ENCODE data around the gene MT1M.
A peak's percentile ranks its signal among the peaks of the same experiment; 100 is the strongest.
"Not testable (repeated sequence)": the region's sequence is repeated elsewhere in the genome, so short reads cannot be mapped to it uniquely, and the experiment has no call there.

Gene MT1M

GRCh38 chr16:56669840-56670619 lies 37.6 kb downstream of the MT1M start:
- H3K4me3 Mint-ChIP-seq, result peak overlapping the region; percentile 71 to 81

GRCh38 chr16:56670620-56670934 lies 38.1 kb downstream of the MT1M start:
- Mint-ChIP-seq H3K27ac (no peak overlapping the region), H3K4me1 (peaks cover 44% of the 10 kb centered on the region), H3K27me3 (peaks cover 61% of the 10 kb centered on the region), H3K4me3 (peak overlapping the region; percentile 25 to 63), H3K9me3 (no peaks in the 10 kb centered on the region)
- ATAC-seq, result no peak
- DNase-seq, result no peak

More at GRCh38 chr16:56669840-56670619, 37.6 kb downstream of the MT1M start:
- no peaks in the 10 kb centered on the region for H3K9me3 Mint-ChIP-seq
- ATAC-seq (no peak), DNase-seq (no peak)
- H3K27ac Mint-ChIP-seq, result no peak overlapping the region
- H3K4me1 Mint-ChIP-seq, result peaks cover 39% of the 10 kb centered on the region
- peaks cover 67% of the 10 kb centered on the region for H3K27me3 Mint-ChIP-seq

- H3K27ac Mint-ChIP-seq, H3K9me3 Mint-ChIP-seq, H3K4me3 Mint-ChIP-seq, ATAC-seq, DNase-seq: not testable (repeated sequence)
- Mint-ChIP-seq H3K27me3 (peaks cover 54% of the 10 kb centered on the region), H3K4me1 (peaks cover 55% of the 10 kb centered on the region)
These were observed 39.2 kb downstream of the MT1M start for GRCh38 chr16:56671691-56672090.

GRCh38 chr16:56672171-56672570 lies 39.7 kb downstream of the MT1M start:
- DNase-seq, H3K9me3 Mint-ChIP-seq, H3K4me3 Mint-ChIP-seq, H3K27ac Mint-ChIP-seq, ATAC-seq: not testable (repeated sequence)
- Mint-ChIP-seq H3K4me1 (peaks cover 60% of the 10 kb centered on the region), H3K27me3 (peaks cover 49% of the 10 kb centered on the region)

GRCh38 chr16:56672761-56673536 lies 40.5 kb downstream of the MT1M start:
- ATAC-seq (no peak), DNase-seq (no peak)
- no peak overlapping the region for H3K27ac Mint-ChIP-seq

GRCh38 chr16:56673921-56674320 lies 41.5 kb downstream of the MT1M start:
- H3K27me3 Mint-ChIP-seq, result peaks cover 32% of the 10 kb centered on the region
- peak; percentile 38 for ATAC-seq
- H3K9me3 Mint-ChIP-seq, result no peaks in the 10 kb centered on the region
- H3K4me3 Mint-ChIP-seq, result no peak overlapping the region
- peak; percentile 38 to 39 for DNase-seq
- no peak overlapping the region for H3K27ac Mint-ChIP-seq
- peaks cover 43% of the 10 kb centered on the region for H3K4me1 Mint-ChIP-seq

More at GRCh38 chr16:56672761-56673536, 40.5 kb downstream of the MT1M start:
- H3K27me3 Mint-ChIP-seq, result peaks cover 41% of the 10 kb centered on the region
- no peak overlapping the region for H3K4me3 Mint-ChIP-seq
- H3K4me1 Mint-ChIP-seq, result peaks cover 53% of the 10 kb centered on the region
- no peaks in the 10 kb centered on the region for H3K9me3 Mint-ChIP-seq

- Mint-ChIP-seq H3K27me3 (peaks cover 25% of the 10 kb centered on the region), H3K4me1 (peaks cover 37% of the 10 kb centered on the region)
- H3K4me3 Mint-ChIP-seq, ATAC-seq, H3K9me3 Mint-ChIP-seq, DNase-seq, H3K27ac Mint-ChIP-seq: not testable (repeated sequence)
These were observed 42.1 kb downstream of the MT1M start for GRCh38 chr16:56674570-56674969.

- peak; percentile 53 to 65 for DNase-seq
- Mint-ChIP-seq H3K4me1 (peaks cover 30% of the 10 kb centered on the region), H3K9me3 (no peaks in the 10 kb centered on the region)
These were observed 43.3 kb downstream of the MT1M start for GRCh38 chr16:56675685-56676210.

GRCh38 chr16:56677474-56677873 lies 45.0 kb downstream of the MT1M start:
- H3K4me1 Mint-ChIP-seq, result peaks cover 39% of the 10 kb centered on the region
- no peak overlapping the region for H3K27ac Mint-ChIP-seq
- ATAC-seq (no peak), DNase-seq (no peak)
- no peak overlapping the region for H3K4me3 Mint-ChIP-seq
- no peaks in the 10 kb centered on the region for H3K9me3 Mint-ChIP-seq
- no peaks in the 10 kb centered on the region for H3K27me3 Mint-ChIP-seq

More at GRCh38 chr16:56675685-56676210, 43.3 kb downstream of the MT1M start:
- Mint-ChIP-seq H3K27me3 (peaks cover 13% of the 10 kb centered on the region), H3K27ac (peak overlapping the region; percentile 66 to 87), H3K4me3 (peak overlapping the region; percentile 53 to 84)
- ATAC-seq, result peak; percentile 78

GRCh38 chr16:56679078-56679730 lies 46.7 kb downstream of the MT1M start:
- H3K4me1 Mint-ChIP-seq, result peaks cover 52% of the 10 kb centered on the region
- no peak overlapping the region for H3K4me3 Mint-ChIP-seq
- ATAC-seq (no peak), DNase-seq (no peak)
- H3K9me3 Mint-ChIP-seq, result no peaks in the 10 kb centered on the region
- H3K27me3 Mint-ChIP-seq, result no peaks in the 10 kb centered on the region
- no peak overlapping the region for H3K27ac Mint-ChIP-seq

- no peaks in the 10 kb centered on the region for H3K27me3 Mint-ChIP-seq
- peaks cover 53% of the 10 kb centered on the region for H3K4me1 Mint-ChIP-seq
- no peak overlapping the region for H3K27ac Mint-ChIP-seq
- no peak overlapping the region for H3K4me3 Mint-ChIP-seq
- H3K9me3 Mint-ChIP-seq, result no peaks in the 10 kb centered on the region
- DNase-seq, result peak in 1 of 2 donors; percentile 41
- ATAC-seq, result peak; percentile 55
These were observed 47.4 kb downstream of the MT1M start for GRCh38 chr16:56679818-56680217.

GRCh38 chr16:56681939-56682702 lies 49.7 kb downstream of the MT1M start, which contains the start of gene MT1X:
Gene MT1X, plus strand, starts transcription at chr16:56682470. Its CDS starts 71 bp downstream, at chr16:56682541.
- ATAC-seq (peak; percentile 99), DNase-seq (peak; percentile 86 to 92)
- peak within 1 kb of the TSS; percentile 94 to 99 for H3K27ac Mint-ChIP-seq
- H3K4me3 Mint-ChIP-seq, result peak within 1 kb of the TSS; percentile 93 to 97
- peaks cover 30% of the 10 kb centered on the region for H3K4me1 Mint-ChIP-seq
- no peaks in the 10 kb centered on the region for H3K27me3 Mint-ChIP-seq
- H3K9me3 Mint-ChIP-seq, result peaks cover 0 to 11% of the 10 kb centered on the region in 2 donors

- H3K27ac Mint-ChIP-seq, result peak overlapping the region; percentile 94 to 99
- peak; percentile 4 for ATAC-seq
- H3K9me3 Mint-ChIP-seq, result peaks cover 0 to 11% of the 10 kb centered on the region in 2 donors
- H3K4me1 Mint-ChIP-seq, result peaks cover 29% of the 10 kb centered on the region
- no peaks in the 10 kb centered on the region for H3K27me3 Mint-ChIP-seq
- peak overlapping the region; percentile 93 to 97 for H3K4me3 Mint-ChIP-seq
- peak in 1 of 2 donors; percentile 29 for DNase-seq
These were observed 50.4 kb downstream of the MT1M start for GRCh38 chr16:56682703-56683397.

Measured in stimulated activated naive CD8-positive, alpha-beta T cell treated with anti-CD3 and anti-CD28 coated beads, Interleukin-15, amount 100 ng/mL, for 72 hours (primary cell).